GM12878 (cell line): ENCODE measurements around the gene SNAP47. TPM values are rescaled to one million over a fixed set of nuclear protein-coding genes. Genes with fewer than 3 reads are reported as not detected.
A peak's percentile ranks its signal among the peaks of the same experiment; 100 is the strongest.

ENCODE experiments used
- ATAC-seq: fragments of 200-7000 bp; cut with Tn5 transposase; 3 replicates; pipeline ENCODE4 v1.9.1; 2020; ENCODE audit warnings: mild to moderate bottlenecking, moderate library complexity
- BruUV-seq: library from RNA; stranded (reverse); fragments of 400-500 nt; replicated peaks from 2 replicates; lab custom pipeline; 2021; lab: Mats Ljungman, UMichigan
- CTCF ChIA-PET: fragments of 300-600 bp; sonication (Branson Sonifier 250); formaldehyde crosslinking; extraction: SDS; loops from one replicate; lab custom pipeline; 2021; ENCODE audit warnings: inconsistent platforms; lab: Yijun Ruan, JAX
- POLR2A ChIA-PET: fragments of 350-600 bp; formaldehyde crosslinking; extraction: SDS; loops from one replicate; lab custom pipeline; 2021; ENCODE audit warnings: inconsistent platforms; lab: Charles Lee
- RAD21 ChIA-PET: fragments of 300-600 bp; sonication (Branson Sonifier 250); formaldehyde crosslinking; loops from one replicate; lab custom pipeline; 2023; ENCODE audit warnings: antibody characterized with exemption; ENCODE audit not compliant: unreplicated experiment; lab: Charles Lee
- SMC1A ChIA-PET: fragments of 300-600 bp; sonication (Branson Sonifier 250); formaldehyde crosslinking; loops from one replicate; lab custom pipeline; 2023; ENCODE audit not compliant: unreplicated experiment, uncharacterized antibody; lab: Charles Lee
- DNase-seq: peaks from one replicate; pipeline ENCODE4 v3.0.0-alpha.2; 2011; ENCODE audit warnings: low read depth, low spot score
- FAIRE-seq: peaks from 3 replicates; lab custom pipeline; 2011; peaks lifted over from hg19 to GRCh38; lab: Jason Lieb, UNC
- H2AFZ ChIP-seq: 2 replicates; pipeline ENCODE4 v1.6.0; 2011; ENCODE audit warnings: low read depth, low read length, control low read depth; ENCODE audit not compliant: control insufficient read depth
- H3K27ac ChIP-seq: 2 replicates; pipeline ENCODE4 v1.5.1; 2011; ENCODE audit warnings: control low read depth; ENCODE audit not compliant: control insufficient read depth, insufficient read depth
- H3K27me3 ChIP-seq, 2 experiments: replicated peaks in 1 of 2; 2 replicates each; pipeline versions ENCODE4 v1.6.0 to v1.6.1; 2011; ENCODE audit warnings: low read length in 1 of 2; ENCODE audit not compliant: control insufficient read depth in 2 of 2, insufficient read depth in 2 of 2
- H3K36me3 ChIP-seq, 2 experiments: 2 replicates each; pipeline ENCODE4 v1.5.1; 2011; ENCODE audit warnings: low read length in 1 of 2; ENCODE audit not compliant: control insufficient read depth in 2 of 2, insufficient read depth in 2 of 2
- H3K4me1 ChIP-seq: 2 replicates; pipeline ENCODE4 v1.6.1; 2011; ENCODE audit warnings: mild to moderate bottlenecking, low read length, moderate library complexity, mixed read lengths; ENCODE audit not compliant: control insufficient read depth, insufficient read depth
- H3K4me2 ChIP-seq: 2 replicates; pipeline ENCODE4 v1.6.0; 2011; ENCODE audit warnings: control low read depth; ENCODE audit not compliant: control insufficient read depth, insufficient read depth
- H3K4me3 ChIP-seq: fragments of 200-600 bp; sonication (generic); 2 replicates; pipeline ENCODE4 v1.5.1; 2016
- H3K79me2 ChIP-seq: 2 replicates; pipeline ENCODE4 v1.6.0; 2011; ENCODE audit warnings: low read length; ENCODE audit not compliant: control insufficient read depth, insufficient read depth
- H3K9ac ChIP-seq: 2 replicates; pipeline ENCODE4 v1.8.0; 2011; ENCODE audit warnings: low read length, control low read depth, mixed read lengths; ENCODE audit not compliant: control insufficient read depth, insufficient read depth
- H3K9me3 ChIP-seq: replicated peaks from 3 replicates; pipeline ENCODE4 v1.5.1; 2011; ENCODE audit warnings: mild to moderate bottlenecking, low read length; ENCODE audit not compliant: control insufficient read depth, insufficient read depth
- H4K20me1 ChIP-seq: 2 replicates; pipeline ENCODE4 v1.6.0; 2011; ENCODE audit not compliant: control insufficient read depth, insufficient read depth
- NR2C2 ChIP-seq: IDR thresholded peaks from 2 replicates; pipeline ENCODE4 v1.6.1; 2011; ENCODE audit warnings: borderline replicate concordance, low read depth; ENCODE audit not compliant: control insufficient read depth, insufficient read length
- PAX5 ChIP-seq: IDR thresholded peaks from 2 replicates; pipeline ENCODE4 v1.6.1; 2011; ENCODE audit warnings: low read depth, low read length, borderline replicate concordance
- PKNOX1 ChIP-seq: fragments of 450-650 bp; IDR thresholded peaks from 2 replicates; pipeline ENCODE4 v1.6.1; 2016; ENCODE audit warnings: mild to moderate bottlenecking
- RAD51 ChIP-seq: fragments of 450-650 bp; IDR thresholded peaks from 2 replicates; pipeline ENCODE4 v1.6.1; 2016; ENCODE audit warnings: moderate library complexity, mild to moderate bottlenecking, inconsistent platforms
- USF2 ChIP-seq: IDR thresholded peaks from 2 replicates; pipeline ENCODE4 v1.6.1; 2011; ENCODE audit warnings: low read depth, low read length, improper control_type of control experiment, borderline replicate concordance
- WGBS: methylation state at CpG from one replicate; pipeline ENCODE4 v1.1.6; 2016; ENCODE audit warnings: low lambda C conversion rate; ENCODE audit not compliant: insufficient replicate concordance, insufficient coverage; ENCODE audit errors: missing lambda C conversion rate; 5-methylcytosine and 5-hydroxymethylcytosine counted together
- in situ Hi-C: fragments of 300-500 bp; cut with MboI; formaldehyde crosslinking; loops from 9 replicates; pipeline ENCODE4 v1.14.3; 2018; ENCODE audit warnings: mixed read lengths
- intact Hi-C: fragments of 100-400 bp; cut with micrococcal nuclease; formaldehyde crosslinking; loops from one replicate; pipeline ENCODE4 v1.14.2; 2022; ENCODE audit not compliant: unreplicated experiment
- polyA plus RNA-seq, 11 experiments: library from polyadenylated mRNA; depleted of rRNA in 4 of 11; unstranded in 6 of 11; stranded (reverse) in 5 of 11; fragments of >200 nt; fragmentation: Nextera tagmentation in 4 of 11; fragmentation: Illumina TruSeq in 1 of 11; extraction: Ambion mirVana in 4 of 11; extraction: Trizol in 1 of 11; gene quantifications; 1 replicate in 1 of 11; 2 replicates in 10 of 11; pipeline versions ENCODE4 v1.2.1 to v1.2.3, GENCODE V29; 2011 to 2016; ENCODE audit warnings: inconsistent platforms in 2 of 11, missing spikeins in 2 of 11, low read depth in 1 of 11
- total RNA-seq, 4 experiments: library from RNA; depleted of rRNA in 3 of 4; stranded (reverse); fragments of >200 nt in 3 of 4; fragmentation: Illumina TruSeq in 1 of 4; extraction: Trizol in 1 of 4; gene quantifications; 2 replicates each; pipeline versions ENCODE4 v1.2.1 to v1.2.3, GENCODE V29; 2013 to 2021

Gene SNAP47
- total and polyA plus RNA-seq, 10 of the 15 experiments (the other 5 are each of a cell fraction or from before 2014, with no cell fraction given): 1.3 to 39.6 (median 25.2) TPM

GRCh38 chr1:227733309-227733705 is 1.9 kb upstream of the SNAP47 start:
- Histone ChIP-seq H2AFZ (no peak overlapping the region), H3K4me3 (no peak overlapping the region), H3K4me2 (peak overlapping the region; percentile 93; the same call in 1 of the 2 replicates), H4K20me1 (no peaks in the 10 kb centered on the region), H3K9me3 (no peaks in the 10 kb centered on the region), H3K79me2 (peaks cover 31% of the 10 kb centered on the region), H3K9ac (no peak overlapping the region), H3K27ac (no peak overlapping the region), H3K36me3 (peaks cover 0 to 6% of the 10 kb centered on the region in 2 experiments; a peak in 3 of 4 replicates), H3K4me1 (peaks cover 3% of the 10 kb centered on the region; the same call in 1 of the 2 replicates), H3K27me3 (no peaks in the 10 kb centered on the region)
- ATAC-seq (no peak), FAIRE-seq (no peak), DNase-seq (no peak)
- ChIA-PET CTCF (no interaction called here), RAD21 (no interaction called here), POLR2A (no interaction called here), SMC1A (no interaction called here)
- WGBS: 96% methylated on average over 15 of the region's 15 CpGs
- in situ Hi-C loops: no loop called here
- intact Hi-C loops: loop anchor here (10.0 kb wide), 1 partner anchor 51 kb away; no protein-coding TSS in a partner anchor
- TF ChIP-seq PKNOX1: no peak
- no peak for TF ChIP-seq PAX5
- no peak for TF ChIP-seq RAD51
- TF ChIP-seq NR2C2: no peak
- TF ChIP-seq USF2: no peak
- BruUV-seq: no TSS peak
